ENCODE results near the gene FIGNL2. TPM values are rescaled to one million over a fixed set of nuclear protein-coding genes. Genes with fewer than 3 reads are reported as not detected.

FIGNL2 gene
- total and polyA plus RNA-seq, 2 of the 4 experiments (the other 2 are of a cell fraction): under 0.01 to 0.12 TPM

DNA sequence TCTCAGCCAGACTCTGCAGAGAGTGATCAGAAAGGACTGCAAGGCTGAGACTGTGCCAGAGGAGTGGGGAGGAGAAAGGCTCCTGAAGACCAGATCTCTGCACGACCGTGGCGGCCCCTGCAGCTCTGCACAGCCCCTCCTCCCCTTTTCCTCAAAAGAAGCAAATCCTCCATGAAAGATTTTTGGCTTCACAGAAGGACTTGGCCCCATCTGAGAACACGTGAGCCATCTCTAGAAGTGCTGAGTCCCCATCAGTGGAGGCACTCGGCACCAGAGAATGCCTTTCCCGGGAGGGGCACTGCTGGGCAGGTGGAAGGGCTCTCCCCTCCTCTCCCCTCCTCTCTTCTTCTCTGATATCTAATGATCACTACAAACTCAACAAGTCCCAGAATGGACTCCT, 6.8 kb downstream of the FIGNL2 start:
- Histone ChIP-seq H3K4me1 (ENCODE audit: control insufficient read depth, insufficient read depth, low read length) (no peaks in the 10 kb centered on the region), H3K27ac (ENCODE audit: insufficient read depth, low read length) (no peak overlapping the region), H2BK5ac (ENCODE audit: low read depth, low read length, poor library complexity, severe bottlenecking) (no peak overlapping the region), H2BK120ac (ENCODE audit: low read depth, low read length) (no peak overlapping the region), H2AFZ (replicated peaks; ENCODE audit: low read length, poor library complexity) (no peak overlapping the region), H3K4me3 (ENCODE audit: insufficient read depth, low read depth, low read length) (no peak overlapping the region), H4K8ac (ENCODE audit: low read depth in 2 of 2, low read length in 2 of 2) (no peak overlapping the region), H3K56ac (ENCODE audit: extremely low read depth, insufficient read depth, low read length) (no peak overlapping the region), H2BK20ac (ENCODE audit: low read depth, low read length) (no peak overlapping the region), H3K18ac (ENCODE audit: low read depth, low read length) (no peak overlapping the region), H3K9ac (ENCODE audit: low read depth, low read length) (no peak overlapping the region), H2AK5ac (ENCODE audit: low read depth, low read length) (no peak overlapping the region), H4K20me1 (ENCODE audit: insufficient read depth, low read length) (no peaks in the 10 kb centered on the region), H2AK9ac (replicated peaks; ENCODE audit: low read depth, low read length, poor library complexity) (no peak overlapping the region), H3K4me2 (ENCODE audit: low read depth, low read length) (no peak overlapping the region), H3K36me3 (ENCODE audit: control insufficient read depth, insufficient read depth, low read length) (no peaks in the 10 kb centered on the region), H3K14ac (replicated peaks; ENCODE audit: low read depth, low read length) (no peak overlapping the region), H3K9me1 (ENCODE audit: insufficient read depth, low read length) (peaks cover 2% of the 10 kb centered on the region; the same call in 1 of the 2 replicates), H2BK15ac (ENCODE audit: low read depth, low read length) (no peak overlapping the region), H3K9me3 (ENCODE audit: control insufficient read depth, insufficient read depth, low read length) (no peaks in the 10 kb centered on the region), H3K79me1 (ENCODE audit: low read depth in 1 of 2, low read length in 2 of 2) (no peaks in the 10 kb centered on the region), H3K23ac (ENCODE audit: low read depth, low read length) (no peak overlapping the region), H3K27me3 (ENCODE audit: control insufficient read depth, insufficient read depth, low read length) (peaks cover 89% of the 10 kb centered on the region), H4K5ac (ENCODE audit: low read depth, low read length) (no peak overlapping the region), H3K4ac (ENCODE audit: low read depth, low read length) (no peak overlapping the region), H4K91ac (ENCODE audit: insufficient read depth, low read depth, low read length) (no peak overlapping the region)
- intact Hi-C loops (cut with micrococcal nuclease): no loop called here
- CTCF ChIA-PET: no interaction called here
- POLR2A ChIA-PET (ENCODE audit: unreplicated experiment): no interaction called here
- in situ Hi-C loops (cut with MboI; ENCODE audit: low sequenced_read_pairs): no loop called here
- DNase-seq (no peak), ATAC-seq (ENCODE audit: low read depth) (no peak)
- BruUV-seq (replicated peaks): no TSS peak
- 43% methylated on average over 3 of the region's 6 CpGs; no CpG with 5 or more reads in 1 of the 2 experiments for WGBS, 2 experiments (ENCODE audit: extremely low coverage in 2 of 2, insufficient read length in 1 of 2)
- TF ChIP-seq, protein P1, sequence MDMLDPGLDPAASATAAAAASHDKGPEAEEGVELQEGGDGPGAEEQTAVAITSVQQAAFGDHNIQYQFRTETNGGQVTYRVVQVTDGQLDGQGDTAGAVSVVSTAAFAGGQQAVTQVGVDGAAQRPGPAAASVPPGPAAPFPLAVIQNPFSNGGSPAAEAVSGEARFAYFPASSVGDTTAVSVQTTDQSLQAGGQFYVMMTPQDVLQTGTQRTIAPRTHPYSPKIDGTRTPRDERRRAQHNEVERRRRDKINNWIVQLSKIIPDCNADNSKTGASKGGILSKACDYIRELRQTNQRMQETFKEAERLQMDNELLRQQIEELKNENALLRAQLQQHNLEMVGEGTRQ (IDR thresholded peaks at IDR 0.05; ENCODE audit: low read depth, low read length): no peak
- dilution Hi-C loops (cut with HindIII; ENCODE audit: low sequenced_read_pairs, unreplicated experiment): no loop called here

Measured in IMR-90 (cell line).